Activated CD8-positive, alpha-beta memory T cell treated with anti-CD3 and anti-CD28 coated beads, Interleukin-2, amount 50 U/mL, for 24 hours (primary cell): Measurements from ENCODE around the gene UFL1.
"Not testable (repeated sequence)": the region's sequence is repeated elsewhere in the genome, so short reads cannot be mapped to it uniquely, and the experiment has no call there.

Experiments used
- DNase-seq: peaks from one replicate; pipeline ENCODE4 v3.0.0-alpha.2; 2020; ENCODE audit errors: extremely low read depth

Gene UFL1

GRCh38 chr6:96521644-96522464 lies at the start of gene UFL1:
TSS of gene UFL1 (plus strand) at chr6:96521806. CDS start at chr6:96521874, 68 bp downstream.
- peak; percentile 86 for DNase-seq

DNA sequence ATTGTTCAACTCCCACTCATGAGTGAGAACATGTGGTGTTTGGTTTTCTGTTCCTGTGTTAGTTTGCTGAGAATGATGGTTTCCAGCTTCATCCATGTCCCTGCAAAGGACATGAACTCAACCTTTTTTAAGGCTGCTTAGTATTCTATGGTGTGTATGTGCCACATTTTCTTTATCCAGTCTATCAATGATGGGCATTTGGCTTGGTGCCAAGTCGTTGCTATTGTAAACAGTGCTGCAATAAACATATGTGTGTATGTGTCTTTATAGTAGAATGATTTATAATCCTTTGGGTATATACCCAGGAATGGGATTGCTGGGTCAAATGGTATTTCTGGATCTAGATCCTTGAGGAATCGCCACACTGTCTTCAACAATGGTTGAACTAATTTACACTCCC lies 49.3 kb upstream of the UFL1 start:
- DNase-seq: not testable (repeated sequence)

DNA sequence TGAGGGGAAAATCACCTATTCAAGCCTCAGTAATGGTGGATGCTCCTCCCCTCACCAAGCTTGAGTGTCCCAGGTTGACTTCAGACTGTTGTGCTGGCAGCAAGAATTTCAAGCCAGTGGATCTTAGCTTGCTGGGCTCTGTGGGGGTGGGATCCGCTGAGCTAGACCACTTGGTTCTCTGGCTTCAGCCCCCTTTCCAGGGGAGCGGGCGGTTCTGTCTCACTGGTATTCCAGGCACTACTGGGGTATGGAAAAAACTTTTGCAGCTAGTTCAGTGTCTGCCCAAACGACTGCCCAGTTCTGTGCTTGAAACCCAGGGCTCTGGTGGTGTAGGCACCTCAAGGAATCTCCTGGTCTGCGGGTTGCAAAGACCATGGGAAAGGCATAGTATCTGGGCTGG lies 42.9 kb upstream of the UFL1 start:
- no peak for DNase-seq

DNA sequence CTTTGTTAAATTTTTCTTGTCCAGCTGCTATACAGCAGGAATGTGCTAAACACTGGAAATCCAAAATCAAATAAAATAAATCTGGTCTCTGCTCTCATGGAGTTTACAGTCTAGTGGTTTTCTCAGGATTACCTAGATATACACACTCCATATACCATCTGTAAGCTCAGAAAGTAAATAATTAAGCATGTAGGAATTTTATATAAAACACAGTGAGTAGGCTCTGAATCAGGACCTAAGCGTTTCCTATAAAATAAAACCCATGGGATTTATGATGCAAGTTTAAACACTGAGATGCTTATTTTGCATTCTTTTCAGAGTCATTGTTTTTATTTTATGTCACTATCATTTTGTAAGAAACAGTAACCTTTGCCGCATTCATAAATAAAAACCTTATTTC lies 29.7 kb upstream of the UFL1 start:
- no peak for DNase-seq

GRCh38 chr6:96499781-96500180 lies 21.8 kb upstream of the UFL1 start:
- no peak for DNase-seq

GRCh38 chr6:96502915-96503314 lies 18.7 kb upstream of the UFL1 start:
- no peak for DNase-seq

GRCh38 chr6:96505363-96505762 lies 16.2 kb upstream of the UFL1 start:
- no peak for DNase-seq

- DNase-seq: no peak
Measured at GRCh38 chr6:96509281-96509680, 12.3 kb upstream of the UFL1 start.

GRCh38 chr6:96520171-96521115 lies 1.2 kb upstream of the UFL1 start:
- no peak for DNase-seq

DNA sequence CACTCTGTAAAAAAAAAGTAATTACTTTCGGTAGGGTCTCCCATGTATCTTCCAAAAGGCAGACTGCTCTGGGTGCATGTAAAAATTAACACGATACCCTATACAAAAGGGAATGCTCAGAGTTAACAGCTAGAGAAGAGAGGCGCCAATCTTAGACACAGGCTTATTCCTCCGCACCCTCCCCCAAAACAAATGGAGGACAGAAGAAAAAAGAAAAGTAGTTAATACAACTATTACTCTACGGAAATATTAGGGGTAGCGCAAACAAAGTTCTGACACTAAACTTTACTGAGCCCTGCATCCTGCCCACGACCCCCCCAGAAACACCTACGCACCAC lies 331 bp upstream of the UFL1 start:
- DNase-seq: no peak

DNA sequence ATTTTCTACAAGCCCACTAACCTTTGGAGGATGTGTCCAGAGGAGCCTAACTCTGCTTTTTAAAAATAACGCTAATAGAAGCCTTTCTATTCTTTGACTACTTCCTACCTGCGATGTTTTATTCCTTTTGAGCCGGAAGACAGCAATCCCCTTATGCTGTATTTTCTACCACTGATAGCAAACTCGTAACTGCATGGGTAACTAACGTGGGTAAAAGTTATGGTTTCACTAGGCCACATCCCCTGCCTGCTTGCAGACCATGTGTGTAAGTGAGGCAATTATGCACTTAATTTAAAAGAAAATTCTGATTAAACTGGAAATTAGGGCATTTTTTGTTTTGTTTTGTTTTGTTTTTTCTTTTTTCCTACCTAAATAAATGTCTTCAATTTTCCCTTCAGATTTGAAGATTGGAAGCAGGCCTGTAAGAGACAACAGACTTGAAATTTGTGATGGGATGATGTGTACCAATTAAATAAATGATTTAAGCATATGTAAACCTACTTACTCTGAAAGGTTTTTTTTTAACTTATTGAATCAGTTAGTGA lies 931 bp downstream of the UFL1 start:
- no peak for DNase-seq

DNA sequence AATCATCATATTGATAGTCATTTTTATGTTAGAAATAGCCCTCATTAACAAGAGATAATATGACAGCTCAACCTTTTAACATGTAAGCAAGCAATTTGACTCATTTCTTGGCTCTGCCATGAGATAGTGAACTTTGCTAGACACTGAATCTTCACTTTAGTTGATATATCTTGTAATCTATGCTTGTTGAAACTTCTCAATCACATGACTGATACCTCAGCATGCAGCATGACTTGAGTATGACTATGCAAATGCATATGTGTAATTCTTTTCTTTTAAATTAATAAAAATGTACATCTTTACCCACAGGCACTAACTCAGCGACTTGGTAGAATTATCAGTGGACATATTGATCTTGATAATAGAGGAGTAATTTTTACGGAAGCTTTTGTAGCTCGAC lies 6.6 kb downstream of the UFL1 start:
- DNase-seq: no peak

- DNase-seq: no peak
Measured at GRCh38 chr6:96532399-96532798, 10.8 kb downstream of the UFL1 start.

DNA sequence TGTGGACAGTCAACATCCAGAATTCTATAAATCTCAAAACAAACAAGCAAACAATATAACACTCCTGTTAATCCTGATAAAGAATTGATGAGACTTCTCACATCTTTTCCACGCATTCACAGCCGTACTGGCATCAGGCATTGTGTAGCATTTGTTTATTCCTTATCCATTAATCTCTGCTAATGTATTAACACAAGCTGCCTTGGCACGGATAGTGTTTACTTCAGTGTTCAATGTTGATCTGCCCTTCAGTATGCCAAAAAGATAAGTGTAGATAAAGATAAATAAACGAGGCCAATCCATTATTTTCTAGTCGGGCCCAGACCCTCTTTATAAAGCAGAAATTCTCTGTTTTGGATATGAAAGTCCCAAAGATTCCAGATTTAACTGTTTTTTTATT lies 16.1 kb downstream of the UFL1 start:
- DNase-seq: no peak

- no peak for DNase-seq
Measured at GRCh38 chr6:96542702-96543101, 21.1 kb downstream of the UFL1 start.

GRCh38 chr6:96545882-96546281 lies 24.3 kb downstream of the UFL1 start:
- DNase-seq: no peak

DNA sequence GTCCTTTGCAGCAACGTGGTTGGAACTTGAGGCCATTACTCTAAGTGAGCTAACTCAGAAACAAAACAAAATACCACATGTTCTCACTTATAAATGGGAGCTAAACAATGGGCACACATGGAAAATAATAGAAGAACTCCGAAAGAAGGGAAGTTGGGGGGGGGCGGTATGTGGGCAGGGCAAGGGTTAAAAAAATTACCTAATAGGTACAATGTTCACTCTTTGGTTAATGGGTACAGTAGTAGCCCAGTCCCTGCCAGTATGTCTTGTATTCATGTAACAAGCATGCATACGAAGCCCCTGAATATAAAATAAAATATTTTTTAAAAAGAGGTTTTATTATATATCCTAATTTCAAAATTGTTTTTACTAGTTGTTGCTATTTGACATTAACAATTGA lies 26.0 kb downstream of the UFL1 start:
- no peak for DNase-seq

- DNase-seq: no peak
Measured at GRCh38 chr6:96554558-96554957, 33.0 kb downstream of the UFL1 start.

DNA sequence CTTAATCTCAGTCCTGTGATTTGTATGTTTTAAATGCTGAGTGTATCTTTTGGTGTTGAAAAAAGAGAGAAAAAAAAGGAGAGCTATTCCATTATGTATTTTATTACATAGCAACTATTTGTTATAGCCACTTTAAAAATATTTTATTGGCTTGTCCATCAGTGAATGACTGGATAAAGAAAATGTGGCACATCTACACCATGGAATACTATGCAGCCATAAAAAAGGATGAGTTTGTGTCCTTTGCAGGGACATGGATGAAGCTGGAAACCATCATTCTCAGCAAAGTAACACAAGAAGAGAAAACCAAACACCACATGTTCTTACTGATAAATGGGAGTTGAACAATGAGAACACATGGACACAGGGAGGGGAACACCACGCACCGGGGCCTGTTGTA lies 38.1 kb downstream of the UFL1 start:
- not testable (repeated sequence) for DNase-seq

- no peak for DNase-seq
Measured at GRCh38 chr6:96562886-96563285, 41.3 kb downstream of the UFL1 start, which contains the start of gene FHL5. TSS of gene FHL5 (plus strand) at chr6:96563128. CDS start at chr6:96603614, 40,486 bp downstream.

DNA sequence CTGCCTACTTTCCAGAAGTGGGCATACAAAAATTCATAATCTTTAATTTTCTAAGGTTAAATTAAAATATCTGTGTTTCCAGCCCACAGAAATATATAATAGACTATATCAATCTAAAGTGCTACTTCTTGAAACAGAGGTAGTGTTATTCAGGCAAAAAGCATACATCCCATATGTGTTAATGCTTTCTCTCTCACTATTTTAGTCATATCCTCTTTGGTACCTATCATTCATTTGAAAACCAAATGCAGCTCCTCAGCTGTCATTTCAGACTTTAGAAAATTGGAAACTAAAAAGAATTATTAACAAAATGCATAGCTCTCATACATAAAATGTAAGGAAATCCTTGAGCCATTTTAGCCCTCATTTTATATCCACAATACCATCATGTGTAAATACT lies 42.2 kb downstream of the UFL1 start:
- DNase-seq: no peak

DNA sequence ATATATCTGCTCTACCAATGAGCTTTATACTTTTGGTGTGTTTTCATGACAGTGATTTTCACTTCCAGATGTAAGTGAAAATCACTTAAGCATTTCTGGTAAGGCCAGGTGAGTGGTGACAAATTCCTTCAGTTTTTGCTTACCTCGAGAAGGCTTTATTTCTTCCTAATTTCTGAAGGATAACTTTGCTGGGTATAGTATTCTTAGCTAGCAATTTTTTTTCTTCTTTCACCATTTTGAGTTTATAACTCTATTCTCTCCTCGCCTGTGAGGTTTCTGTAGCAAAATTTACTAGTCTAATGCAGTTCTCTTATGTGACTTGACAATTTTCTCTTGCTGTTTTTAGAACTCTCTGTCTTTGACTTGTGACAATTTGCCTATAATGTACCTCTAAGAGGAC lies 48.4 kb downstream of the UFL1 start:
- DNase-seq: no peak

GRCh38 chr6:96571551-96571950 lies 49.9 kb downstream of the UFL1 start:
- no peak for DNase-seq
